ENCODE measurements around the gene DDAH1. TPM values are rescaled to one million over a fixed set of nuclear protein-coding genes. Genes with fewer than 3 reads are reported as not detected.
"Not testable (repeated sequence)": the region's sequence is repeated elsewhere in the genome, so short reads cannot be mapped to it uniquely, and the experiment has no call there.

The DDAH1 gene
- total RNA-seq, 1 experiment from 2014 or later = 20.8 TPM

GRCh38 chr1:85480566-85480965 lies 15.6 kb upstream of the DDAH1 start:
- Histone ChIP-seq H3K36me3 (peaks cover 21% of the 10 kb centered on the region), H3K9me3 (no peaks in the 10 kb centered on the region), H3K4me3 (no peak overlapping the region), H3K27me3 (no peaks in the 10 kb centered on the region)
- no peak for DNase-seq

DNA sequence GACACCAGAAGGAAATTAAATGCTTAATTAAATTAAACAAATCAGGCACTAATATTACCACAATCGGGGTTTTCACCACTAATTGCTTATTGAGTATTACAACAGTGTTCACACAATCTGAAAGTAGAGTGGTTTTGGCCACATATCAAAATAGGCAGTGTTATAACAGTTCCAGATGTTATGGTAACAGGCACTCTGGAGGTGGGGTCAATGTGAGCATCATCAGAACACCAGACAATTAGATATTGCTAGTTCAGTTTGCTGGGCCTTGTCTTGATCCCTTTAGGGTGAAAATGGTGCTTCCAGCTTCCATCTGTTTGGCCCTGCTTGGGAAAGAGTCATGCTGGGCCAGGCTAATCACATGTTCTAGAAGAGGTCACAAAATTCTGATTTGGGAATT lies 14.5 kb upstream of the DDAH1 start:
- Histone ChIP-seq H3K4me3 (no peak overlapping the region), H3K36me3 (peaks cover 21% of the 10 kb centered on the region), H3K9me3 (no peaks in the 10 kb centered on the region), H3K27me3 (no peaks in the 10 kb centered on the region)
- no peak for DNase-seq

DNA sequence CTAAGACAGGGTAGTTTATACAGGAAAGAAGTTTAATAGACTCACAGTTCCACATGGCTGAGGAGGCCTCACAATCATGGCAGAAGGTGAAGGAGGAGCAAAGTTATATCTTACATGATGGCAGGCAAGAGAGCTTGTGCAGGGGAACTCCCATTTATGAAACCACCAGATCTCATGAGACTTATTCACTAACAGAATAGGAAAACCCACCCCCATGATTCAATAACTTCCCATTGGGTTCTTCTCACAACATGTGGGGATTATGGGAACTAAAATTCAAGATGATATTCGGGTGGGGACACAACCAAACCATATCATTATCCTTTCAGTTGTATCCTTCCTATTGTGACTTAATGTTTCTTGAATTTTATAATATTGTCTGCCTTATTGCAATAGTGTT lies 13.4 kb upstream of the DDAH1 start:
- DNase-seq = no peak
- Histone ChIP-seq H3K27me3 (no peaks in the 10 kb centered on the region), H3K9me3 (no peaks in the 10 kb centered on the region), H3K36me3 (peaks cover 21% of the 10 kb centered on the region), H3K4me3 (no peak overlapping the region)

DNA sequence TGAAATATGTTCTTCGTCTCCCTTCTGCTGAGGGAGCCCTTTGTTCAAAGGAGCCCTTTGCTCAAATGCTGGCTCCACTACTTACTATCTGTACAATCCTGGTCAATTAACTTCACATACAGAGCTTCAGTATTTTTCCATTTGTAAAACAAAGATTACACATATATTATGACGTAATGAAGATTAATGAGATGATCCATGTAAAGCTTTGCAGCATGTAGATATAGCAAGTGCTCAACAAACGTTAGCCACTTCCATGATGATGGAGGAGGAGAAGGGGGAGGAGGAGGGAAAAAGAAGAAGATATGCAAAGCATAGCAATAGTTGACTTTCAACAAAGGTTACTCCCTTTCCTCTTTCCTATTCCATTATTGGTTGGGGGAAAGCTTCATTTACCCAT lies 10.1 kb upstream of the DDAH1 start:
- Histone ChIP-seq H3K27me3 (no peaks in the 10 kb centered on the region), H3K4me3 (no peak overlapping the region), H3K36me3 (peaks cover 22% of the 10 kb centered on the region), H3K9me3 (no peaks in the 10 kb centered on the region)
- no peak for DNase-seq

DNA sequence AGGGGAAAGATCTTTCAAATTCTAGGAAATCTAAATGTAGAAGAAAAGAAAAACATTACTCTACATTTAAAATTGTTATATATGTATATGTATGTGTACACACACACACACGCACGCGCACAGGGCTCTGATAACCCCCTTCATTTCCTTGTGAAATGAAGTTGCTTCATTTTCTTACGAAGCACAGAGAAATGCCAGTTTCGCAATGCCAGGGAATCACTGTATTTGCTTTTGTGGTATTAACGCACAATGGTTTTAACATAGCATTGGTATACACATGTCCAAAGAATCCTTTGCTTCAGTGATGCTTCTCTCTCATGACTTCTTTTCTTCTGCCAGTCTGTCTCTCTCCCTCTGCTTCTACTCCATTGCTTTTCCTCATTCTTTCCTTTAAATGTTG lies 8.4 kb upstream of the DDAH1 start:
- DNase-seq = no peak
- no peak overlapping the region for H3K4me3 ChIP-seq
- H3K36me3 ChIP-seq = peaks cover 18% of the 10 kb centered on the region
- no peaks in the 10 kb centered on the region for H3K9me3 ChIP-seq
- H3K27me3 ChIP-seq = no peaks in the 10 kb centered on the region

DNA sequence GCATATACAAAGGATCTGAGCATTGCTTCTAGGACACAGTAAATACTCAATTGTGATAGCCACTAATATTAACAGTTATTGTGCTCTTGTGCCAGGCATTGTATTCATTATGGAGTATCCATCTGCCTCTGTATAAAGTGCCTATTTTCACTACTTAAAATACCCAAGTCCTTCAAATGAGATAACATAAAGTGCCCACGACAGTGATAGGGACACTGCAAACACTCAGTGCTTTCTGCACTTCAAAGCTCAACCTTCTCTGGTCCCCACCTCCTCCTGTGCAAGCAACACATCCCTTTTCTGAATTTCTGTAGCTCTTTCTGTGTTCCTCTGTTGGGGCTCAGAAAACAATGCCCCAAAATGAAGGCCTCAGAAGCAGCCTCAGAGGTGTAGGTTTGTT lies 6.6 kb upstream of the DDAH1 start:
- DNase-seq = no peak
- Histone ChIP-seq H3K4me3 (no peak overlapping the region), H3K27me3 (no peaks in the 10 kb centered on the region), H3K36me3 (peaks cover 14% of the 10 kb centered on the region), H3K9me3 (no peaks in the 10 kb centered on the region)

GRCh38 chr1:85470130-85470529 lies 5.2 kb upstream of the DDAH1 start:
- peaks cover 12% of the 10 kb centered on the region for H3K36me3 ChIP-seq
- DNase-seq, H3K4me3 ChIP-seq, H3K27me3 ChIP-seq, H3K9me3 ChIP-seq: not testable (repeated sequence)

GRCh38 chr1:85467929-85468540 lies 3.1 kb upstream of the DDAH1 start:
- no peak for DNase-seq
- Histone ChIP-seq H3K4me3 (no peak overlapping the region), H3K9me3 (no peaks in the 10 kb centered on the region), H3K36me3 (peaks cover 7% of the 10 kb centered on the region), H3K27me3 (no peaks in the 10 kb centered on the region)

DNA sequence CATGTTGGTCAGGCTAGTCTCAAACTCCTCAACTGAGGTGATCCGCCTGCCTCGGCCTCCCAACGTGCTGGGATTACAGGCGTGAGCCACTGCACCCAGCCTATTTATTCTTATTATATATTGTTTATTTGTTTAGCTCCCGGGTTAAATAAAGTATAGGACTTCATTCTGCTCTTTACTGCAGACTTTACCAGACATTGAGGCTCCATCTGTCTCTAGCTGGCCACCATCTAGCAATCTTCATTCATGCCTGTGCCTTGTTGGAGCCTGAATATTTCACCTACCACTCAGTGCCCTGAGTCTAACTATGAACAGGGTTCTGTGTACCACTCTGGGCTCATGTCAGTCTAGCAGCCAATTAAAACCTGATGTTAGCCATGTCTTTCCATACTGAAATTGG lies 2.1 kb upstream of the DDAH1 start:
- DNase-seq = no peak
- Histone ChIP-seq H3K9me3 (no peaks in the 10 kb centered on the region), H3K4me3 (no peak overlapping the region), H3K27me3 (no peaks in the 10 kb centered on the region), H3K36me3 (peaks cover 6% of the 10 kb centered on the region)

- Histone ChIP-seq H3K27me3 (no peaks in the 10 kb centered on the region), H3K9me3 (no peaks in the 10 kb centered on the region), H3K4me3 (peak overlapping the region; percentile 77), H3K36me3 (peaks cover 3% of the 10 kb centered on the region)
- DNase-seq = no peak
Observed at GRCh38 chr1:85465786-85466134, 801 bp upstream of the DDAH1 start.

DNA sequence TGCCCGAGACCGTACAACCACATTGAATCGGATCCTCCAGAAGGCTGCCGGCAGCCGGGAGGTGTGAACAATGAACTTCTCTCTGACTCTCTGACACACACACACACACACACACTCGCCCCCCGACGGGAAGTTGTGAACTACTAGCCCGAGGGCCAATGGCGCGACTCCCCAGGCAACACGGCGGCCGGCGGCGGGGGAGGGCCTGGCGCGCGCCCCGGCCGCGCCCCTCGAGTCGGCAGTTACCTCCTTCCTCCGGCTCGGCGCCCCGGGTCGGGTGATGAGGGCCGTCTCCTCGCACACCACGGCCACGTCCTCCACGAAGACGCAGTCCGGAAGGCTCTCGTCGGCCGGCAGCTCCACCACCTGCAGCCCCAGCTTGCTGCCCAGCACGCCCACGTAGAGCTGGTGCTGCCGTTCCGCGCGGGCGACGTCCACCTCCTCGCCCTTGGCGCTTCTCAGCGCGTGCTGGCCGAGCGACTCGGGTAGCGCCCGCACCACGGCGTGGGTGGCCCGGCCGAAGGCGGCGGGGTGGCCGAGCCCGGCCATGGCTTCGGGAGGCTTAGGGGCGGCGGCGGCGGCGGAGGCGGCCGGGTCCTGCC lies 361 bp downstream of the DDAH1 start:
- peak; percentile 87 for DNase-seq
- Histone ChIP-seq H3K36me3 (no peaks in the 10 kb centered on the region; the same call in 1 of the 2 replicates), H3K4me3 (peak overlapping the region; percentile 77), H3K9me3 (no peaks in the 10 kb centered on the region), H3K27me3 (no peaks in the 10 kb centered on the region)

- no peak for DNase-seq
- no peaks in the 10 kb centered on the region for H3K9me3 ChIP-seq
- H3K4me3 ChIP-seq = peak overlapping the region; percentile 77
- no peaks in the 10 kb centered on the region for H3K27me3 ChIP-seq
- no peaks in the 10 kb centered on the region; the same call in 1 of the 2 replicates for H3K36me3 ChIP-seq
Observed at GRCh38 chr1:85463731-85464496, 1.0 kb downstream of the DDAH1 start.

DNA sequence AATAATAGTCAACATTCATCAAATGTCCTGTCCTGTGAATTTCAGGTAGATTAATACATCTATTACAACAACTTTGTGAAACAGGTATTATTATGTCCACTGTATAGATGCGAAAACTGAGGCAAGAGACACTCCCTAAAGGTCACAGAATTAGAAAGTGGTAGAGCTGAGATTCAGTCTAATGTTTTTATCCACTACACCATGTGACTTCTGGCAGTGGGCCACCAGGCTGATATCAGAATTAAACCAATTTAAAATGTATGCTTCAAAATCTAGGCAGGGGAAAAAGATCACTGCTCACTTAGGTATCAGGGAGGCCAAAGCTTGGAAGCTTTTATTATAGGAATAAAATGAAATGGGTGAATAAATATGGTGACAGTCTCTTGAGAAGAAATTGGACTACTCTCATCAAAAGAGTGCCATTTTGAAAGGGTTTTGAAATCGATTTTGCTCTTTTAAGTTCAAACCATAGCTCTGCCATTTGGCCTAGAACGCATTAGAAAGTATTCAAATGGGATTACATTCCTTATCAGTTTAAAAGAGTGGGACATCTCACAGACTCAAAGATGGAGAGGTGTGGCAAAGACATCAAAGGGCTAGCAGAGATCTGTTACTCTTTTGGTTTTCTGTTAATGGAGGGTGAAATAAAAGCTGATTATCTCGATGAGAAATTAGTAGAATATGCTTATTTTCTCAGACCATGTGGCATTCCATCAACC lies 1.9 kb downstream of the DDAH1 start:
- H3K4me3 ChIP-seq = peak overlapping the region; percentile 77
- no peak for DNase-seq
- no peaks in the 10 kb centered on the region for H3K27me3 ChIP-seq
- H3K9me3 ChIP-seq = no peaks in the 10 kb centered on the region
- no peaks in the 10 kb centered on the region; the same call in 1 of the 2 replicates for H3K36me3 ChIP-seq

DNA sequence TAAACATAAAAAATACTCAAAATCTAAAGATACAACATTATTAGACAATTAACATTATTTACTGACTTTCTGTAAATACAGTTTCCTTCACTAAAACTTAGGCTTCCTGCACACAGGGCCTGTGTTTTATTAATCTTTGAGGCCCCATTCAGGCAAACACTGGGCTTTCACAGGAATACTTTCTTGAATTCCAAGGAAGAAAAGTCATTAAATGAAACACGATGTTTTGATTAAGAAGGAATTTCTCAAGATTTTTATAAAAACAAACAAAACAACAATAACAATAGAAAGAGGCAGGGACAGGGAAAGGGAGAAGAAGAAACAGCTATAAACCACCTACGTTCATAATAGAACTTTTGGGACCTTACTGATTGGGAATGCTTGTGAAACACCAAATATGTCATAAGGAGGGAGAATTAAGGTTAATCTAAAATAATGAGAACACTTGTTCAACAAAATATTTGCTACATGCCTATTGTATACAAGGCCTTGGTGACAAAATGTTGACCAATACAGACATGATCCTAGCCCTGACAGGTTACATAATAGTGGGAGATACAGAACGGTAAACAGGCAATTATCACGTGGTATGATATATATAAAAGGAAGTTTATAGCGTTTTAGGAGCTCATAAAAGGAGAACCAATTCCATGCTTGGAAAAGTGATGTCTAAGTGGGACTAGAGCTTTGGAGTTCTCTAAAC lies 3.6 kb downstream of the DDAH1 start:
- Histone ChIP-seq H3K4me3 (no peak overlapping the region), H3K9me3 (no peaks in the 10 kb centered on the region), H3K27me3 (no peaks in the 10 kb centered on the region), H3K36me3 (no peaks in the 10 kb centered on the region; the same call in 1 of the 2 replicates)
- no peak for DNase-seq

GRCh38 chr1:85460555-85461088 lies 4.3 kb downstream of the DDAH1 start:
- H3K4me3 ChIP-seq = no peak overlapping the region
- DNase-seq = no peak
- no peaks in the 10 kb centered on the region; the same call in 1 of the 2 replicates for H3K36me3 ChIP-seq
- no peaks in the 10 kb centered on the region for H3K9me3 ChIP-seq
- no peaks in the 10 kb centered on the region for H3K27me3 ChIP-seq

- H3K36me3 ChIP-seq = peaks cover 1% of the 10 kb centered on the region
- no peaks in the 10 kb centered on the region for H3K27me3 ChIP-seq
- H3K4me3 ChIP-seq = no peak overlapping the region
- DNase-seq = no peak
- H3K9me3 ChIP-seq = no peaks in the 10 kb centered on the region
Observed at GRCh38 chr1:85459290-85459689, 5.7 kb downstream of the DDAH1 start.

All from MG63 (cell line).